Thyroid gland (tissue), 4 donors: Measurements from ENCODE around the gene TRIM71. TPM values are rescaled to one million over a fixed set of nuclear protein-coding genes. Genes with fewer than 3 reads are reported as not detected.

Experiments
- DNase-seq, 2 donors: peaks; one replicate each; pipeline ENCODE4 v3.0.0-alpha.2; 2019
- H3K27ac ChIP-seq, 3 donors: fragments of 200-600 bp; sonication (generic); 1 replicate in 2 of 3; 2 replicates in 1 of 3; pipeline ENCODE4 v1.5.1; 2016 to 2019; ENCODE audit warnings: mild to moderate bottlenecking in 1 of 3, moderate library complexity in 1 of 3
- H3K27me3 ChIP-seq: fragments of 200-600 bp; sonication (generic); one replicate; pipeline ENCODE4 v1.5.1; 2019
- H3K36me3 ChIP-seq, 2 donors: fragments of 200-600 bp; sonication (generic); one replicate each; pipeline ENCODE4 v1.5.1; 2016 to 2019
- H3K4me1 ChIP-seq, 2 donors: fragments of 200-600 bp; sonication (generic); one replicate each; pipeline ENCODE4 v1.5.1; 2017 to 2019
- H3K4me3 ChIP-seq, 3 donors: fragments of 200-600 bp; sonication (generic); replicated peaks in 1 of 3; 1 replicate in 2 of 3; 2 replicates in 1 of 3; pipeline ENCODE4 v1.5.1; 2016; ENCODE audit warnings: mild to moderate bottlenecking in 1 of 3
- H3K9me3 ChIP-seq: fragments of 200-600 bp; sonication (generic); one replicate; pipeline ENCODE4 v1.5.1; 2017
- CTCF ChIP-seq, 6 experiments: fragments of 200-600 bp in 3 of 6; fragments of 450-650 bp in 3 of 6; sonication (generic) in 3 of 6; IDR thresholded peaks; one replicate each; pipeline ENCODE4 v1.5.1; 2016 to 2019; ENCODE audit warnings: antibody characterized with exemption in 6 of 6, mild to moderate bottlenecking in 2 of 6, inconsistent platforms in 1 of 6, moderate library complexity in 1 of 6
- POLR2A ChIP-seq, 2 donors: fragments of 450-650 bp; IDR thresholded peaks; one replicate each; pipeline ENCODE4 v1.6.1; 2017; ENCODE audit warnings: antibody characterized with exemption in 2 of 2, mild to moderate bottlenecking in 2 of 2, moderate library complexity in 1 of 2
- WGBS, 2 donors: methylation state at CpG; one replicate each; pipeline ENCODE4 v1.1.5; 2017; 5-methylcytosine and 5-hydroxymethylcytosine counted together
- intact Hi-C: fragments of 100-400 bp; cut with DNase I; formaldehyde crosslinking; loops from one replicate; pipeline ENCODE4 v1.15.1; 2023
- total RNA-seq, 4 donors: library from RNA; depleted of rRNA; stranded (reverse); fragments of >200 nt; gene quantifications; one replicate each; pipeline ENCODE4 v1.2.3, GENCODE V29; 2016

The TRIM71 gene
- total RNA-seq, 4 donors from 2014 or later: under 0.01 to 0.15 (median 0.13) TPM; not detected in 1

- 71 to 81% methylated on average over 5 of the region's 5 CpGs for WGBS, 2 donors
- H3K4me1 ChIP-seq: peaks cover 0 to 2% of the 10 kb centered on the region in 2 donors
- no peaks in the 10 kb centered on the region for H3K9me3 ChIP-seq
- TF ChIP-seq CTCF (IDR thresholded peaks at IDR 0.05) (no peak), POLR2A (IDR thresholded peaks at IDR 0.05) (no peak)
- H3K4me3 ChIP-seq: no peak overlapping the region
- no peak for DNase-seq
- no peaks in the 10 kb centered on the region for H3K27me3 ChIP-seq
- H3K36me3 ChIP-seq: no peaks in the 10 kb centered on the region
- H3K27ac ChIP-seq: no peak overlapping the region
- intact Hi-C loops: no loop called here
Observed at GRCh38 chr3:32861681-32862080, 43.9 kb downstream of the TRIM71 start.

- Histone ChIP-seq H3K9me3 (no peaks in the 10 kb centered on the region), H3K36me3 (no peaks in the 10 kb centered on the region), H3K4me3 (no peak overlapping the region), H3K27me3 (no peaks in the 10 kb centered on the region), H3K4me1 (no peaks in the 10 kb centered on the region), H3K27ac (no peak overlapping the region)
- DNase-seq: no peak
- intact Hi-C loops: no loop called here
- TF ChIP-seq POLR2A (IDR thresholded peaks at IDR 0.05) (no peak), CTCF (IDR thresholded peaks at IDR 0.05) (no peak)
- WGBS, 2 donors: 83 to 87% methylated on average over 11 of the region's 11 CpGs
Observed at GRCh38 chr3:32862247-32862935, 44.6 kb downstream of the TRIM71 start.

DNA sequence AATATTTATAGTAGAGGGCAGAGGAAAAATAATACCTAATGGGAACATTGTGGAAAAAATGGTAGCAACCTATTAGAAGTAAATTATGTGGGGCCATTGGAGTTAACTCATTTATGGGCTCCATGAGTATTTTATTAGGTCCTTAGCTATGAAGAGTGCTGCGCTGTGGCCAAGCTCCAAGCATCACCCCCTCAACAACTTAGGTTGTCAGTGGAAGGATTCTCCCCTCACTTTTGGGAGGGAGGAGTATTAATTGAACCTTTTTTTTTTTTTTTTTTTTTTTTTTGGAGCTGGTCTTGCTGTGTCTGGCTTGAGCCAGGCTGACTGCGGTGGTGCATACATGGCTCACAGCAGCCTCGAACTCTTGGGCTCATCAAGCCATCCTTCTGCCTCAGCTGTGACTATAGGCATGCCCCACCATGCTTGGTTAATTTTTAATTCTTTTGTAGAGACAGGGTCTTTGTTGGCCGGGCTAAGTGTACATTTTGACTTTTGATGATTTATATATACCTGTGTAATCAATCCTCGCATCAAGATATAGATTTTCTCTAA, 45.2 kb downstream of the TRIM71 start:
- H3K36me3 ChIP-seq: no peaks in the 10 kb centered on the region
- no peaks in the 10 kb centered on the region for H3K27me3 ChIP-seq
- intact Hi-C loops: no loop called here
- WGBS, 2 donors: 92 to 95% methylated on average over 5 of the region's 5 CpGs
- no peak for TF ChIP-seq POLR2A (IDR thresholded peaks at IDR 0.05)
- TF ChIP-seq CTCF (IDR thresholded peaks at IDR 0.05): no peak
- H3K4me1 ChIP-seq: no peaks in the 10 kb centered on the region
- H3K27ac ChIP-seq: no peak overlapping the region
- no peak for DNase-seq
- H3K9me3 ChIP-seq: no peaks in the 10 kb centered on the region
- H3K4me3 ChIP-seq: no peak overlapping the region

DNA sequence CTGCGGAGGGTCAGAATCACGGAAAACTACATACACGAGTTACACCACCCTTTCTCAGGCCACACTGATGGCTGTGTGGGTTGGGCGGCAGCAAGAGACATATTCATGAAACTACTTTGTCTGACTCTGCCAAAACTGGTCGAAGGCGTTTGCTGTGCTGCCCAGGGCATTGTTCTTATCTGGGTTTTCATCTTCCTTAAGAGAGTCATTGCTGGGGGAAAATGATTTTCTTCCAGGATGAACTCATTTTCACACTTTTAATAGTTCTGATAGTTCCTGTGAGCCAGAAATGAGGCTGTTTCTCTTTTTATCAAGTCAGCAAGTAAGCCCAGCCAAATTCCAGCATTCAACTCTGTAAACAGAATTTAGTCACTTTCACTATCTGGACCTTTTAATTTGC, 47.6 kb downstream of the TRIM71 start:
- intact Hi-C loops: no loop called here
- no peak overlapping the region for H3K4me3 ChIP-seq
- no peaks in the 10 kb centered on the region for H3K9me3 ChIP-seq
- H3K27me3 ChIP-seq: no peaks in the 10 kb centered on the region
- no peak for DNase-seq
- TF ChIP-seq POLR2A (IDR thresholded peaks at IDR 0.05): no peak
- TF ChIP-seq CTCF (IDR thresholded peaks at IDR 0.05): no peak
- H3K36me3 ChIP-seq: no peaks in the 10 kb centered on the region
- H3K4me1 ChIP-seq: no peaks in the 10 kb centered on the region
- H3K27ac ChIP-seq: no peak overlapping the region
- 63 to 78% methylated on average over 6 of the region's 6 CpGs for WGBS, 2 donors

DNA sequence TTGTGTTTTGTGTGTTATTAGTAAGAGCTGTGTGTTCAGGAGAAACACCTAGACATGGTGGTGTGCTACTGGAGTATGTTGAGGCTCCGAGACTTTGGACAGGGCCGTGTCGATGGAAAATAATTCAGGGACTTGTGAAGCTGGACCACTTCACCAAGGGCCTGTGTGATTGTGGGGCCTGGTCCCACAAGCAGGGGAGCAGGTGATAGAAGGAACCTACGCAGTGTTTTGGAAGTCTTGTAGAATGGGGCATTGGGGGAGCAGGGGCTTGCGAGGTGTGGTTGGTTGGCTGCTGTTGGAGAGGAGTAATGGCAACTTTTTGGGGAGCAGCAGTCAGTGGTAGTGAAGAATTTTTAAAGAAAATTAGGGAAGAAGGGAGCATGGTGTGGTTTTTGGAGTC, 48.7 kb downstream of the TRIM71 start:
- Histone ChIP-seq H3K27ac (no peak overlapping the region), H3K9me3 (no peaks in the 10 kb centered on the region), H3K4me3 (no peak overlapping the region), H3K36me3 (no peaks in the 10 kb centered on the region), H3K4me1 (no peaks in the 10 kb centered on the region), H3K27me3 (no peaks in the 10 kb centered on the region)
- 94 to 95% methylated on average over 5 of the region's 5 CpGs for WGBS, 2 donors
- no peak for DNase-seq
- intact Hi-C loops: no loop called here
- no peak for TF ChIP-seq CTCF (IDR thresholded peaks at IDR 0.05)
